ENCODE results near the gene SLC52A1. TPM values are rescaled to one million over a fixed set of nuclear protein-coding genes. Genes with fewer than 3 reads are reported as not detected.
"Not testable (repeated sequence)": the region's sequence is repeated elsewhere in the genome, so short reads cannot be mapped to it uniquely, and the experiment has no call there.

The SLC52A1 gene
- polyA plus RNA-seq, 1 of the 3 experiments (the other 2 are of a cell fraction), result 0.49 TPM

DNA sequence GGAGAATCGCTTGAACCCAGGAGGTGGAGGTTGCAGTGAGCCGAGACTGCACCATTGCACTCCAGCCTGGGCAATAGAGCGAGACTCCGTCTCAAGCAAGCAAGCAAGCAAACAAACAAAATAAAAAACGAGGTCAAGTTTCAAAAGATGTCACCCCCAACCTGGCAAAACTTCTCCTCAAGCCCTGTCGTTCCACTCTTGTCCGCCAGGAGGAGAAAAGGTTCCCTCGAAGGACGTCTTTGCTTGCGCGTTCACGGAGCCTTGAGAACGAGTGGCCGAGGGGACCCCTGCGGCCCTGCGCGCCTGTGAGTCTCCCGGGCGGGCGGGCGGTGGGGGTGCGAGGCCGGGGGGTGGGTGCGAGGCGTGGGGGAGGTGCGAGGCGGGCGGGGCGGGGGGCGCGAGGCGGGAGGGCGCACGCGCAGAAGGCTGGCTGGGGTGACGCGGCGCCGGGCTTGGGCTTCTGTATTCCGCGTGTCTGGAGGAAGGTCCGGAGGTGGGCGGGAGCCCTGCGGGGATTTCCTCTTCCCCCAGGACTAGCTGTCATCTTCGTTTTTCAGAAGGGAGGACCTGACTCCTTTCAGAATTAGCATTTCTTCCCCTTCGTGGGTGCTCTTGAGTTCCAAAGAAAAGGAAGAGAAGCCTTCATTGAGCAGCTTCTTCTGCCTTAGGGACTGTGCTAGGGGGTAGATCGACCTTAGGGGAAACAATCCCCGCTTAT, 3.7 kb downstream of the SLC52A1 start:
- Histone ChIP-seq H3K27ac (ENCODE audit: low read depth in 2 of 2, low read length in 1 of 2) (peak overlapping the region in 1 of 2 experiments; percentile 11; a peak in 1 of 4 replicates), H2AFZ (ENCODE audit: low read depth) (peak overlapping the region; percentile 99), H3K9me3 (no peaks in the 10 kb centered on the region), H3K27me3 (ENCODE audit: insufficient read depth) (no peaks in the 10 kb centered on the region), H3K4me2 (peak overlapping the region; percentile 71), H4K20me1 (ENCODE audit: insufficient read depth) (no peaks in the 10 kb centered on the region), H3K4me3 (ENCODE audit: low read depth in 2 of 2, low read length in 1 of 2) (peak overlapping the region; percentile 34 to 55; a peak in 3 of 4 replicates), H3K79me2 (ENCODE audit: insufficient read depth) (no peaks in the 10 kb centered on the region), H3K9me2 (no peaks in the 10 kb centered on the region), H3K36me3 (replicated peaks in 1 of 2; ENCODE audit: control insufficient read depth in 1 of 2, insufficient read depth in 2 of 2, low read length in 1 of 2) (no peaks in the 10 kb centered on the region), H3K9ac (peak overlapping the region; percentile 43; the same call in 1 of the 2 replicates), H3F3A (replicated peaks; ENCODE audit: insufficient read depth) (peaks cover 4% of the 10 kb centered on the region), H3K4me1 (ENCODE audit: control insufficient read depth in 1 of 2, insufficient read depth in 2 of 2, low read depth in 1 of 2, low read length in 1 of 2) (peaks cover 0 to 2% of the 10 kb centered on the region in 2 experiments; a peak in 1 of 4 replicates)
- DNase-seq, result peak; percentile 95
- WGBS (ENCODE audit: low lambda C conversion rate), result 10% methylated on average over 20 of the region's 48 CpGs
- CTCF ChIA-PET, result interaction anchor here (0.7 to 3.7 kb wide), 13 partner anchors 10 to 51 kb away, joined by 3 to 26 read pairs (median 4); no protein-coding TSS in a partner anchor
- TF ChIP-seq SIN3A (IDR thresholded peaks at IDR 0.05; ENCODE audit: borderline replicate concordance, low read depth, low read length) (0 out of 2 replicates have a peak, but pooled peaks have one; percentile 51), CTCF (IDR thresholded peaks at IDR 0.05) (peak; percentile 66), RAD21 (IDR thresholded peaks at IDR 0.05; ENCODE audit: low read length) (peak; percentile 43), GATA2 (CRISPR knock-in tag; IDR thresholded peaks at IDR 0.05) (no peak), MXI1 (IDR thresholded peaks at IDR 0.05; ENCODE audit: low read depth, low read length) (no peak), SMC3 (IDR thresholded peaks at IDR 0.05; ENCODE audit: low read depth, low read length) (peak; percentile 55), GABPA (IDR thresholded peaks at IDR 0.05; ENCODE audit: low read depth) (peak; percentile 43; the same call in 1 of the 2 replicates)
- TF ChIP-seq, protein P1, sequence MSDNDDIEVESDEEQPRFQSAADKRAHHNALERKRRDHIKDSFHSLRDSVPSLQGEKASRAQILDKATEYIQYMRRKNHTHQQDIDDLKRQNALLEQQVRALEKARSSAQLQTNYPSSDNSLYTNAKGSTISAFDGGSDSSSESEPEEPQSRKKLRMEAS (IDR thresholded peaks at IDR 0.05; ENCODE audit: low read depth), result peak; percentile 94
- POLR2A ChIA-PET, result no interaction called here

DNA sequence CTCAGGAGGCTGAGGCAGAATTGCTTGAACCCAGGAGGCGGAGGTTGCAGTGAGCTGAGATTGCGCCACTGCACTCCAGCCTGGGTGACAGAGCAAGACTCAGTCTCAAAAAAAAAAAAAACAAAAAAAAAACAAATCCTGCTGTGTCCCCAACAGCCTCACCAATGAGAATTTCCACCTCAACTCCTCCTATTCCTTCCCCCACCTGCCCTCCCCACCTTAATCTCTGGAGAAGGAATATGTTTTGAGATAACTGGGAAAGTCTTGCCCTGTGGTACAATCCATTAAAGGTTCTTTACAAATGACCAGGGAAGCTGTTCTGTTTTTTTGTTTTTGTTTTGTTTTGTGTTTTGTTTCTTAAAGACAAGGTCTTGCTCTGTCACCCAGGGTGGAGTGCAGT, 5.1 kb downstream of the SLC52A1 start:
- H3K27ac ChIP-seq (ENCODE audit: low read depth in 2 of 2, low read length in 1 of 2); H3K4me1 ChIP-seq (ENCODE audit: control insufficient read depth in 1 of 2, insufficient read depth in 2 of 2, low read depth in 1 of 2, low read length in 1 of 2); H4K20me1 ChIP-seq (ENCODE audit: insufficient read depth); H2AFZ ChIP-seq (ENCODE audit: low read depth); H3K4me3 ChIP-seq (ENCODE audit: low read depth in 2 of 2, low read length in 1 of 2); H3K9me2 ChIP-seq; H3K27me3 ChIP-seq (ENCODE audit: insufficient read depth); H3K9me3 ChIP-seq; H3K4me2 ChIP-seq; H3K79me2 ChIP-seq (ENCODE audit: insufficient read depth); H3K36me3 ChIP-seq (replicated peaks in 1 of 2; ENCODE audit: control insufficient read depth in 1 of 2, insufficient read depth in 2 of 2, low read length in 1 of 2); H3K9ac ChIP-seq; POLR2A ChIA-PET; DNase-seq: not testable (repeated sequence)
- WGBS (ENCODE audit: low lambda C conversion rate), result 100% methylated on average over 2 of the region's 2 CpGs
- peaks cover 11% of the 10 kb centered on the region for H3F3A ChIP-seq (replicated peaks; ENCODE audit: insufficient read depth)
- CTCF ChIA-PET, result interaction anchor here (0.6 to 3.7 kb wide), 8 partner anchors 13 to 49 kb away, joined by 3 to 26 read pairs (median 3); partner anchors contain the start of gene CAMTA2

All from SK-N-SH (cell line).